ENCODE data around the gene BHMT.

The BHMT gene

DNA sequence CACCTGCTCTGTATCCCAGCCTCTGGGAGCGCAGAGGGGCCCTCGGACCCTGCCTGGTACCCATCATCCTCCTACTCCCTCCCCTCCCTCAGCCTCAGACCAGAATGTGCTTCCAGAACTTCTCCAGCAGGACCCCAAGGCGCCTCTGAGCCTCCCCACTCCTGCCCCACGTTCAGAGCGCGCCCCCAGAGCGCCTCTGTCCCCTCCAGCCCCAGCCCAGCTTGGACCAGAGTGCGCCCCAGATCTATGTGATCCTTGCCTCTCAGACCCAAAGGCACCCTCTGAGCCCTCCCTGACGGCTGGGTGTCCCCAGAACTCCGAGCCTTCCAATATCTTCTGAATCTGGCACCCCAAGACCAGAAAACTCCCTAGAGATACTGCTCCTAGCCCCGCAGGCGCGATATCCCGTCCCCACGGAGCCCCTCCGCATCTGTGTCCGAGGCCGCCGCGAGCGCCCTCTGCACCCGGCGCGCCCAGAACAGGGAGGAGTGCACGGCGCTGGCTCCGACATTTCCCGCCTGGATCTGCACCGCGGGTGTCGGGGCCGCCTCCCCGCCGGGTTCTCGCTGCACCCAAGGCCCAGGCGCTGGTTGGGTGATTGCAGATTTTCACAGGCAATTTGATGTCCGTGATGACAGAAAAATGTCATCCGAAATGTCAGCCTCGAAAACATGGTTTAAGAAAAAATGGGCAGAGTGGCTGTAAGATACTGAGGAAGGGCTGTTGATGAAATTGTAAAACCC is 522 bp downstream of the BHMT start:
- FAIRE-seq, result no peak
- no peak for DNase-seq (ENCODE audit: insufficient read length, low spot score)
- no peak for TF ChIP-seq CTCF (IDR thresholded peaks at IDR 0.05; ENCODE audit: insufficient read depth, missing control alignments)

GRCh38 chr5:79112703-79113058 is 1.1 kb downstream of the BHMT start:
- no peak for TF ChIP-seq CTCF (IDR thresholded peaks at IDR 0.05; ENCODE audit: insufficient read depth, missing control alignments)
- no peak for FAIRE-seq

GRCh38 chr5:79119486-79119885 is 7.9 kb downstream of the BHMT start:
- FAIRE-seq (no peak), DNase-seq (ENCODE audit: insufficient read length, low spot score) (no peak)
- TF ChIP-seq CTCF (IDR thresholded peaks at IDR 0.05; ENCODE audit: insufficient read depth, missing control alignments), result no peak

More at GRCh38 chr5:79112703-79113058, 1.1 kb downstream of the BHMT start:
- no peak for DNase-seq (ENCODE audit: insufficient read length, low spot score)

GRCh38 chr5:79120221-79120620 is 8.6 kb downstream of the BHMT start:
- DNase-seq (ENCODE audit: insufficient read length, low spot score) (no peak), FAIRE-seq (no peak)
- no peak for TF ChIP-seq CTCF (IDR thresholded peaks at IDR 0.05; ENCODE audit: insufficient read depth, missing control alignments)

GRCh38 chr5:79122973-79123372 is 11.4 kb downstream of the BHMT start:
- no peak for FAIRE-seq
- no peak for DNase-seq (ENCODE audit: insufficient read length, low spot score)
- no peak for TF ChIP-seq CTCF (IDR thresholded peaks at IDR 0.05; ENCODE audit: insufficient read depth, missing control alignments)

DNA sequence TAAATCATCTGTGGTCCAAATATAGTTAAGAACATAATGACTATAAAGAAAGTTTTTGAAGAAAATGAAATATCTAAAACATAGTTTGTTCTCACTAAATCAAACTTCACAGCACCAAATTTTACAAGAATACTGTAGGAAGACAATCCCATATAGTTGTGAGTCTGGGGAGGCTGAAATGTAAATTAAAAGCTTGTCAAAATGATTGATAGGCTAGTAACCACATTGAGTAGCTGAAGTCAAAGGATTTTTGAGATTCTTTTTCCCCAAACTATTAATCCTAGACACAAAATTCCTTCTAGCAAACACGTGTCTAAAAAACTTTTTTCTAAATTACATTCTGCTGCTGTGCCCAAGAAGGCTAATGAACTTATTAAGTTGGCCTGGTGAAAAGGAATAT is 13.0 kb downstream of the BHMT start:
- TF ChIP-seq CTCF (IDR thresholded peaks at IDR 0.05; ENCODE audit: insufficient read depth, missing control alignments), result no peak
- DNase-seq (ENCODE audit: insufficient read length, low spot score) (no peak), FAIRE-seq (no peak)

DNA sequence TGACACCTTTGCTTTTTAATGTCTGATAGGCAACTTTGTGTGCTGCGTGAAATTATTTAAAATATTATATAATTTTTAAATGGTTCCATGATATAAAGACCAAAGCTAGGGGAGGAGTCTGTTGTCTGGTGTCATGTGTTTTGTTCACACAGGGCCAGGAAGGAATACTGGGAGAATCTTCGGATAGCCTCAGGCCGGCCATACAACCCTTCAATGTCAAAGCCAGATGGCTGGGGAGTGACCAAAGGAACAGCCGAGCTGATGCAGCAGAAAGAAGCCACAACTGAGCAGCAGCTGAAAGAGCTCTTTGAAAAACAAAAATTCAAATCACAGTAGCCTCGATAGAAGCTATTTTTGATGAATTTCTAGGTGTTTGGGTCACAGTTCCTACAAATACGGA is 19.2 kb downstream of the BHMT start:
- no peak for FAIRE-seq
- no peak for DNase-seq (ENCODE audit: insufficient read length, low spot score)
- no peak for TF ChIP-seq CTCF (IDR thresholded peaks at IDR 0.05; ENCODE audit: insufficient read depth, missing control alignments)

Data from D721Med (cell line).